ENCODE data around the gene CPNE7. TPM values are rescaled to one million over a fixed set of nuclear protein-coding genes. Genes with fewer than 3 reads are reported as not detected.
"Not testable (repeated sequence)": the region's sequence is repeated elsewhere in the genome, so short reads cannot be mapped to it uniquely, and the experiment has no call there.

The CPNE7 gene
- total RNA-seq, 1 experiment from 2014 or later: 3.1 TPM

- no peak for DNase-seq (ENCODE audit: low read depth)
These were observed 48.1 kb downstream of the CPNE7 start for GRCh38 chr16:89623511-89624261.

GRCh38 chr16:89624777-89625761 lies 49.5 kb downstream of the CPNE7 start:
- DNase-seq (ENCODE audit: low read depth): no peak

- DNase-seq (ENCODE audit: low read depth): no peak
These were observed 54.5 kb downstream of the CPNE7 start for GRCh38 chr16:89629827-89630610.

- peak; percentile 90 for DNase-seq (ENCODE audit: low read depth)
These were observed 57.6 kb downstream of the CPNE7 start for GRCh38 chr16:89633064-89633631.

GRCh38 chr16:89634463-89635385 lies 59.2 kb downstream of the CPNE7 start:
- not testable (repeated sequence) for DNase-seq (ENCODE audit: low read depth)

GRCh38 chr16:89636663-89637062 lies 61.1 kb downstream of the CPNE7 start:
- no peak for DNase-seq (ENCODE audit: low read depth)

GRCh38 chr16:89637379-89637778 lies 61.8 kb downstream of the CPNE7 start:
- DNase-seq (ENCODE audit: low read depth): no peak

- DNase-seq (ENCODE audit: low read depth): no peak
These were observed 62.9 kb downstream of the CPNE7 start for GRCh38 chr16:89638455-89638854.

GRCh38 chr16:89639385-89639784 lies 63.8 kb downstream of the CPNE7 start:
- DNase-seq (ENCODE audit: low read depth): no peak

GRCh38 chr16:89641458-89642119 lies 66.0 kb downstream of the CPNE7 start:
- no peak for DNase-seq (ENCODE audit: low read depth)

GRCh38 chr16:89642574-89642973 lies 67.0 kb downstream of the CPNE7 start:
- DNase-seq (ENCODE audit: low read depth): no peak

GRCh38 chr16:89643769-89644300 lies 68.3 kb downstream of the CPNE7 start:
- no peak for DNase-seq (ENCODE audit: low read depth)

- no peak for DNase-seq (ENCODE audit: low read depth)
These were observed 69.6 kb downstream of the CPNE7 start for GRCh38 chr16:89645122-89645521.

GRCh38 chr16:89646270-89646669 lies 70.7 kb downstream of the CPNE7 start:
- no peak for DNase-seq (ENCODE audit: low read depth)

Other genes with a start within 250 kb of the CPNE7 start
- 21.4 and 47.1 TPM in 2 replicates for gene ANKRD11, start 85.2 kb upstream of the CPNE7 start, total RNA-seq (2014; rRNA removed; shearing (Covaris generic))
- 69.6 and 77.5 TPM in 2 replicates for gene SPG7, start 67.4 kb upstream of the CPNE7 start, total RNA-seq (2014; rRNA removed; shearing (Covaris generic))
- 2,167 and 2,261 TPM in 2 replicates for gene RPL13, start 15.1 kb upstream of the CPNE7 start, total RNA-seq (2014; rRNA removed; shearing (Covaris generic))
- gene DPEP1, start 37.9 kb downstream of the CPNE7 start, total RNA-seq (2014; rRNA removed; shearing (Covaris generic)): 0.79 TPM in 1 of 2 replicates, not detected in the other
- gene CHMP1A, start 82.0 kb downstream of the CPNE7 start, total RNA-seq (2014; rRNA removed; shearing (Covaris generic)): 61.0 and 103 TPM in 2 replicates
- 6.9 and 12.6 TPM in 2 replicates for gene SPATA33, start 82.1 kb downstream of the CPNE7 start, total RNA-seq (2014; rRNA removed; shearing (Covaris generic))
- 11.6 and 19.6 TPM in 2 replicates for gene CDK10, start 110.9 kb downstream of the CPNE7 start, total RNA-seq (2014; rRNA removed; shearing (Covaris generic))
- gene SPATA2L, start 125.9 kb downstream of the CPNE7 start, total RNA-seq (2014; rRNA removed; shearing (Covaris generic)): 5.5 and 10.9 TPM in 2 replicates
- gene VPS9D1, start 145.1 kb downstream of the CPNE7 start, total RNA-seq (2014; rRNA removed; shearing (Covaris generic)): 6.6 and 7.0 TPM in 2 replicates
- 3.0 and 6.9 TPM in 2 replicates for gene ZNF276, start 145.8 kb downstream of the CPNE7 start, total RNA-seq (2014; rRNA removed; shearing (Covaris generic))
- 27.9 and 40.5 TPM in 2 replicates for gene FANCA, start 240.9 kb downstream of the CPNE7 start, total RNA-seq (2014; rRNA removed; shearing (Covaris generic))